Muscle layer of duodenum (tissue), 2 donors: Measurements from ENCODE around the gene HLF.
A peak's percentile ranks its signal among the peaks of the same experiment; 100 is the strongest.

Experiments used
- H3K27ac ChIP-seq: one replicate; pipeline ENCODE4 v1.7.0; 2013; ENCODE audit warnings: mild to moderate bottlenecking, low read length
- H3K27me3 ChIP-seq: one replicate; pipeline ENCODE4 v1.7.0; 2013; ENCODE audit warnings: low read depth, mild to moderate bottlenecking, control low read depth, low read length
- H3K36me3 ChIP-seq, 2 donors: one replicate each; pipeline ENCODE4 v1.7.0; 2013; ENCODE audit warnings: low read length in 2 of 2, control low read depth in 1 of 2, mild to moderate bottlenecking in 1 of 2; ENCODE audit not compliant: insufficient read depth in 2 of 2, control insufficient read depth in 1 of 2
- H3K4me1 ChIP-seq, 2 donors: one replicate each; pipeline ENCODE4 v1.7.0; 2013; ENCODE audit warnings: low read length in 2 of 2, mild to moderate bottlenecking in 2 of 2, control low read depth in 1 of 2, moderate library complexity in 1 of 2; ENCODE audit not compliant: insufficient read depth in 2 of 2, control insufficient read depth in 1 of 2
- H3K4me3 ChIP-seq, 2 donors: one replicate each; pipeline ENCODE4 v1.7.0; 2013; ENCODE audit warnings: low read length in 2 of 2, low read depth in 1 of 2, mild to moderate bottlenecking in 1 of 2
- H3K9me3 ChIP-seq, 2 donors: one replicate each; pipeline ENCODE4 v1.7.0; 2013; ENCODE audit warnings: low read length in 2 of 2, control low read depth in 1 of 2, mild to moderate bottlenecking in 1 of 2; ENCODE audit not compliant: control insufficient read depth in 1 of 2
- donor health status: healthy.

HLF gene

GRCh38 chr17:55285340-55286301 is 20.9 kb downstream of the HLF start:
- H3K4me1 ChIP-seq: peaks cover 27 to 62% of the 10 kb centered on the region in 2 donors
- peak overlapping the region; percentile 9 to 25 for H3K4me3 ChIP-seq

GRCh38 chr17:55286681-55287589 is 22.2 kb downstream of the HLF start:
- H3K27ac ChIP-seq: peak overlapping the region; percentile 87
- H3K27me3 ChIP-seq: no peaks in the 10 kb centered on the region
- H3K9me3 ChIP-seq: no peaks in the 10 kb centered on the region
- H3K4me3 ChIP-seq: no peak overlapping the region
- no peaks in the 10 kb centered on the region for H3K36me3 ChIP-seq
- peaks cover 27 to 56% of the 10 kb centered on the region in 2 donors for H3K4me1 ChIP-seq

More at GRCh38 chr17:55285340-55286301, 20.9 kb downstream of the HLF start:
- Histone ChIP-seq H3K36me3 (no peaks in the 10 kb centered on the region), H3K9me3 (no peaks in the 10 kb centered on the region), H3K27me3 (no peaks in the 10 kb centered on the region), H3K27ac (peak overlapping the region; percentile 87)

GRCh38 chr17:55288356-55289105 is 23.8 kb downstream of the HLF start:
- H3K4me1 ChIP-seq: peaks cover 25 to 44% of the 10 kb centered on the region in 2 donors
- peaks cover 0 to 4% of the 10 kb centered on the region in 2 donors for H3K36me3 ChIP-seq
- no peaks in the 10 kb centered on the region for H3K9me3 ChIP-seq
- H3K27me3 ChIP-seq: no peaks in the 10 kb centered on the region
- no peak overlapping the region for H3K27ac ChIP-seq
- H3K4me3 ChIP-seq: no peak overlapping the region

- H3K27me3 ChIP-seq: no peaks in the 10 kb centered on the region
- H3K4me3 ChIP-seq: no peak overlapping the region
- H3K4me1 ChIP-seq: peaks cover 20 to 38% of the 10 kb centered on the region in 2 donors
- no peaks in the 10 kb centered on the region for H3K9me3 ChIP-seq
- H3K27ac ChIP-seq: no peak overlapping the region
- peaks cover 0 to 4% of the 10 kb centered on the region in 2 donors for H3K36me3 ChIP-seq
Observed at GRCh38 chr17:55289106-55289446, 24.3 kb downstream of the HLF start.

GRCh38 chr17:55289978-55290377 is 25.2 kb downstream of the HLF start:
- Histone ChIP-seq H3K4me1 (peaks cover 11 to 29% of the 10 kb centered on the region in 2 donors), H3K4me3 (no peak overlapping the region), H3K27ac (no peak overlapping the region), H3K9me3 (no peaks in the 10 kb centered on the region), H3K27me3 (no peaks in the 10 kb centered on the region), H3K36me3 (peaks cover 0 to 4% of the 10 kb centered on the region in 2 donors)

- peaks cover 0 to 4% of the 10 kb centered on the region in 2 donors for H3K36me3 ChIP-seq
- H3K27me3 ChIP-seq: no peaks in the 10 kb centered on the region
- H3K9me3 ChIP-seq: no peaks in the 10 kb centered on the region
- no peak overlapping the region for H3K27ac ChIP-seq
- H3K4me1 ChIP-seq: peaks cover 7 to 29% of the 10 kb centered on the region in 2 donors
- no peak overlapping the region for H3K4me3 ChIP-seq
Observed at GRCh38 chr17:55290492-55291113, 25.8 kb downstream of the HLF start.

GRCh38 chr17:55291114-55291507 is 26.4 kb downstream of the HLF start:
- Histone ChIP-seq H3K4me3 (no peak overlapping the region), H3K27ac (no peak overlapping the region), H3K27me3 (no peaks in the 10 kb centered on the region), H3K4me1 (peaks cover 7 to 29% of the 10 kb centered on the region in 2 donors), H3K36me3 (peaks cover 0 to 4% of the 10 kb centered on the region in 2 donors), H3K9me3 (no peaks in the 10 kb centered on the region)

- H3K27ac ChIP-seq: no peak overlapping the region
- no peak overlapping the region for H3K4me3 ChIP-seq
- H3K36me3 ChIP-seq: peaks cover 0 to 4% of the 10 kb centered on the region in 2 donors
- H3K9me3 ChIP-seq: no peaks in the 10 kb centered on the region
- H3K27me3 ChIP-seq: no peaks in the 10 kb centered on the region
- peaks cover 7 to 19% of the 10 kb centered on the region in 2 donors for H3K4me1 ChIP-seq
Observed at GRCh38 chr17:55292094-55292493, 27.3 kb downstream of the HLF start.

- no peaks in the 10 kb centered on the region for H3K27me3 ChIP-seq
- H3K9me3 ChIP-seq: no peaks in the 10 kb centered on the region
- no peak overlapping the region for H3K4me3 ChIP-seq
- no peak overlapping the region for H3K27ac ChIP-seq
- H3K4me1 ChIP-seq: peaks cover 0 to 8% of the 10 kb centered on the region in 2 donors
- H3K36me3 ChIP-seq: peaks cover 0 to 4% of the 10 kb centered on the region in 2 donors
Observed at GRCh38 chr17:55294042-55294751, 29.4 kb downstream of the HLF start.
